GM06990 (cell line): ENCODE measurements around the gene RIPK1.
"Not testable (repeated sequence)": the region's sequence is repeated elsewhere in the genome, so short reads cannot be mapped to it uniquely, and the experiment has no call there.

ENCODE experiments used
- DNase-seq: peaks from one replicate; pipeline ENCODE4 v3.0.0-alpha.2; 2011; ENCODE audit not compliant: insufficient read length; ENCODE audit errors: extremely low read depth
- H3K27me3 ChIP-seq: replicated peaks from 2 replicates; pipeline ENCODE4 v1.6.0; 2011; ENCODE audit warnings: low read length; ENCODE audit not compliant: control insufficient read depth, insufficient read depth
- H3K36me3 ChIP-seq: 2 replicates; pipeline ENCODE4 v1.5.1; 2011; ENCODE audit warnings: low read length; ENCODE audit not compliant: control insufficient read depth, insufficient read depth
- H3K4me3 ChIP-seq: replicated peaks from 2 replicates; pipeline ENCODE4 v1.5.1; 2011; ENCODE audit warnings: low read depth, mild to moderate bottlenecking, control low read depth, low read length
- TF ChIP-seq, protein P1 (sequence below): IDR thresholded peaks from 2 replicates; pipeline ENCODE4 v1.5.1; 2011; ENCODE audit warnings: low read length, control low read depth, mild to moderate bottlenecking, inconsistent platforms; ENCODE audit not compliant: insufficient read depth, poor library complexity, severe bottlenecking

Gene RIPK1

DNA sequence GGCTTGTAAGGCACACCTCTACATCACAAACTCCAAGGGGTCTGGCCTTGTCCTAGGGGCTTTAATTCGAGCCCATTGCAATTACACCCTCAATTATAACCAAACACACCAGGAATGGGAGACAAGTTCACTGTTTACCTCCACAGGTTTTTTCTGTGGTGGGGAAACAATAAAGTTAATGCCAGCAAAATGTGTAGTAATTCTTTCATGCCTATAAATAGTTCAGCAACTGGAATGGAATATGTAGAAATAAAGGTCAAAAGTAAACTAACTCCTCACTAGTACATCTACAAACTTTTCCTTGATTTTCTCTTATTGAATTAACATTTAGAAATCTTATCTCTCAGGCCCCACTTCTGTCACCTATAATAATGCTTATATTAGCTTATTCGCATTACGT lies 27.1 kb upstream of the RIPK1 start:
- no peaks in the 10 kb centered on the region for H3K36me3 ChIP-seq
- no peak overlapping the region for H3K4me3 ChIP-seq
- TF ChIP-seq, protein P1, sequence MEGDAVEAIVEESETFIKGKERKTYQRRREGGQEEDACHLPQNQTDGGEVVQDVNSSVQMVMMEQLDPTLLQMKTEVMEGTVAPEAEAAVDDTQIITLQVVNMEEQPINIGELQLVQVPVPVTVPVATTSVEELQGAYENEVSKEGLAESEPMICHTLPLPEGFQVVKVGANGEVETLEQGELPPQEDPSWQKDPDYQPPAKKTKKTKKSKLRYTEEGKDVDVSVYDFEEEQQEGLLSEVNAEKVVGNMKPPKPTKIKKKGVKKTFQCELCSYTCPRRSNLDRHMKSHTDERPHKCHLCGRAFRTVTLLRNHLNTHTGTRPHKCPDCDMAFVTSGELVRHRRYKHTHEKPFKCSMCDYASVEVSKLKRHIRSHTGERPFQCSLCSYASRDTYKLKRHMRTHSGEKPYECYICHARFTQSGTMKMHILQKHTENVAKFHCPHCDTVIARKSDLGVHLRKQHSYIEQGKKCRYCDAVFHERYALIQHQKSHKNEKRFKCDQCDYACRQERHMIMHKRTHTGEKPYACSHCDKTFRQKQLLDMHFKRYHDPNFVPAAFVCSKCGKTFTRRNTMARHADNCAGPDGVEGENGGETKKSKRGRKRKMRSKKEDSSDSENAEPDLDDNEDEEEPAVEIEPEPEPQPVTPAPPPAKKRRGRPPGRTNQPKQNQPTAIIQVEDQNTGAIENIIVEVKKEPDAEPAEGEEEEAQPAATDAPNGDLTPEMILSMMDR: no peak
- no peaks in the 10 kb centered on the region; the same call in 1 of the 2 replicates for H3K27me3 ChIP-seq
- no peak for DNase-seq

DNA sequence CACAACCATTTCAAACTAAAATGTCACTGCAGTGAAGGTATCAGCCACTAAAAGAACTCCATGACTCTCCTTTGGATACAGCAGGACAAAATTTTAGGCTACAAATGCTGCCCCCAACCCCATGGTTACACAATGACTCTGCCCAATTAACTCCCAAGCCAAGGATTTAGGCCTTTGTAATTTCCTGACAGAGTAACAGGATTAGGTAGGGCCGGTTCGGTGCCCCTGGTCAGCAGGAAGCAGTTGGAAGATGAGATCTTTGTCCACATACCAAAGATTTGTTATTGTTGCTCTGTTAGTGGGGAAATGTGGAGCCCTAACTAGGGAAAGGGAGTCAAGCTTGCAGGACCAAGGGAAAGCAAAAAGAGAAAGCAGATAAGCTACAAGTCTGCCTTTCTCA lies 26.7 kb upstream of the RIPK1 start:
- DNase-seq: no peak
- no peaks in the 10 kb centered on the region; the same call in 1 of the 2 replicates for H3K27me3 ChIP-seq
- TF ChIP-seq, protein P1: no peak
- H3K4me3 ChIP-seq: no peak overlapping the region
- no peaks in the 10 kb centered on the region for H3K36me3 ChIP-seq

DNA sequence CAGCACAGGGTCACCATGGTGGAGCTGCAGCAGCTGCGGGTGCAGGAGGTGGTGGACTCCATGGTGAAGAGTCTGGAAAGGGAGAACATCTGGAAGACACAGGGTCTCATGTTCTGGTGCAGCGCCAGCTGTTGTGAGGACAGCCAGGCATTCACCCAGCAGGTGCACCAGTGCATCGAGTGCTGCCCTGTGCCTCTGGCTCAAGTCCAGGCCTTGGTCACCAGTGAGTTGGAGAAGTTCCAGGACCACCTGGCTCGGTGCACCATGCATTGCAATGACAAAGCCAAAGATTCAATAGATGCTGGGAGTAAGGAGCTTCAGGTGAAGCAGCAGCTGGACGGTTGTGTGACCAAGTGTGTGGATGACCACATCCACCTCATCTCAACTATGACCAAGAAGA lies 22.9 kb upstream of the RIPK1 start:
- TF ChIP-seq, protein P1: no peak
- no peak for DNase-seq

DNA sequence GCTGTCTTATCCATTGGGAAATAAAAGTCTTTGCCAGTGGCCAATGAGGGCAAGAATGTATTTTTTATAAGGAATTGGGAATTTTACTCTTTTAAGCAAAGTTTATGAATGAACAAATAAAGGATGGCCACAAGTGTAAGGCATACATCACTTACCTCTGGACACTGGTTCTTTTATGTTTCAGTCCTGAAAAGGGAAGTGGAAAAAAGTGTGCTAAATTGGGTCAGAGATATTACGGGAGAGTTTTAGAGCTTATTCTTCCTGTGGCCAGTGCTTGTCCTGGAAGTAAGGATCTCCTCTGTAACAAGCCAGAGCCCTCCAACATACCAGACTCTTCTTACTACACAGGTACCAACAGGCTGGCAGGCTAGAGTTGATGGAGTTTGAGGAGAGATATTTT lies 22.5 kb upstream of the RIPK1 start:
- DNase-seq: no peak
- H3K27me3 ChIP-seq: peaks cover 3% of the 10 kb centered on the region
- H3K36me3 ChIP-seq: no peaks in the 10 kb centered on the region
- TF ChIP-seq, protein P1: no peak
- no peak overlapping the region for H3K4me3 ChIP-seq

More for the DNA sequence above, 22.9 kb upstream of the RIPK1 start:
- Histone ChIP-seq H3K4me3 (no peak overlapping the region), H3K27me3 (peaks cover 3% of the 10 kb centered on the region), H3K36me3 (no peaks in the 10 kb centered on the region)

DNA sequence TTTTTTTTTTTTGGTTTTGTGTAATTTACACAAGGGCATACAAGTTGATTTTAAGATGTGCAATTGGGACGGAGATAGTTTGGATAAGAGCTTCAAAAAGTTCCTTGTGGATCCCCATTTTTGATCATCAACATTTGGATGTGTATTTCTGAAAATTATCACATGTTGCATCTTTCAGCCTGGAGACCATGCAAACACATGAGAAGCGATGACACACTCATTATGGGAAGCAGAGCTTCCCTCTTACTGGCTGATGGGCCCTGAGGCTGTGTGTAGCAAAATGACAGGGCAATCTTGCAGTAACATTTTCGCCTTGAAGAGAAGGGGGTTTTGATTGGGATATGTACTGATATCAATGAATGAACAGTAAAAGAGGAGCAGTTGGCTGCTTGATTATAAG lies 22.0 kb upstream of the RIPK1 start:
- no peaks in the 10 kb centered on the region for H3K36me3 ChIP-seq
- no peak for DNase-seq
- peaks cover 3% of the 10 kb centered on the region for H3K27me3 ChIP-seq
- TF ChIP-seq, protein P1: no peak
- H3K4me3 ChIP-seq: no peak overlapping the region

DNA sequence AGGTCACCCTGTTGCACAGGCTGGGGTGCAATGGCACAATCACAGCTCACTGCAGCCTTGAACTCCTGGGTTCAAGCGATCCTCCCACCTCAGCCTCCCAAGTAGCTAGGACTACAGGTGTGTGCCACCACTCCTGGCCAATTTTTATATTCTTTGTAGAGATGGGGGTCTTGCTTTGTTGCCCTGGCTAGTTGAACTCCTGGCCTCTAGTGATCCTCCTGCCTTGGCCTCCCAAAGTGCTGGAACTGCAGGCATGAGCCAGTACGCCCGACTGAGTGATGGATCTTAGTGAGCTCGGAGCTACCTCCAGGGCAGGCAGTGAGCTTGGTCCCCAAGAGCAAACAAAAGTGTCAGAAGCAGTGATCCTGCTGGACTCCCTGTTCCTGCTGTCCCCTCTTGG lies 20.3 kb upstream of the RIPK1 start:
- not testable (repeated sequence) for H3K4me3 ChIP-seq, DNase-seq, H3K27me3 ChIP-seq, H3K36me3 ChIP-seq
